Liver (tissue), 2 donors: ENCODE measurements around the gene AUH.

Experiments
- CTCF ChIP-seq: fragments of 150-350 bp; IDR thresholded peaks from 2 replicates; pipeline ENCODE4 v1.5.1; 2017; ENCODE audit warnings: improper control_type of control experiment, low read depth, low read length; ENCODE audit not compliant: missing input control
- FOXA1 ChIP-seq: IDR thresholded peaks from 2 replicates; pipeline ENCODE4 v1.6.1; 2016; ENCODE audit warnings: antibody characterized with exemption
- donor health status: healthy.

- TF ChIP-seq CTCF (no peak), FOXA1 (no peak)
These were observed 69.9 kb downstream of the AUH start for GRCh38 chr9:91291866-91292265.
